ENCODE measurements around the gene ARHGAP6. TPM values are rescaled to one million over a fixed set of nuclear protein-coding genes. Genes with fewer than 3 reads are reported as not detected.

The ARHGAP6 gene
- total and polyA plus RNA-seq, 2 experiments from 2014 or later, result 0.08 to 0.54 TPM

GRCh38 chrX:11305641-11306040, 360.1 kb downstream of the ARHGAP6 start:
- no peaks in the 10 kb centered on the region for H3K27me3 ChIP-seq (replicated peaks; ENCODE audit: insufficient read depth)
- H3K4me2 ChIP-seq (ENCODE audit: unreplicated experiment), result no peak overlapping the region
- H3K9ac ChIP-seq, result no peak overlapping the region
- H2AFZ ChIP-seq, result no peak overlapping the region
- H4K20me1 ChIP-seq (ENCODE audit: insufficient read depth), result no peaks in the 10 kb centered on the region
- H3K9me3 ChIP-seq (ENCODE audit: low read depth), result no peaks in the 10 kb centered on the region
- H3K4me1 ChIP-seq (ENCODE audit: insufficient read depth), result no peaks in the 10 kb centered on the region
- no peak overlapping the region for H3K27ac ChIP-seq
- in situ Hi-C loops (cut with MboI), result no loop called here
- no peaks in the 10 kb centered on the region for H3K79me2 ChIP-seq (ENCODE audit: insufficient read depth)
- DNase-seq, result no peak
- H3F3A ChIP-seq (ENCODE audit: insufficient read depth), result no peaks in the 10 kb centered on the region
- WGBS, 2 experiments (ENCODE audit: low coverage in 1 of 2, low lambda C conversion rate in 2 of 2, missing lambda C conversion rate in 2 of 2), result 87 to 100% methylated on average over 1 of the region's 1 CpG
- no peaks in the 10 kb centered on the region for H3K36me3 ChIP-seq (ENCODE audit: low read depth)
- H3K4me3 ChIP-seq, result no peak overlapping the region
- H3K9me2 ChIP-seq (ENCODE audit: insufficient read depth), result no peaks in the 10 kb centered on the region
- no peak for TF ChIP-seq EZH2 (IDR thresholded peaks at IDR 0.05; ENCODE audit: insufficient read depth, poor library complexity, severe bottlenecking)

- Histone ChIP-seq H2AFZ (no peak overlapping the region), H3K9me2 (ENCODE audit: insufficient read depth) (no peaks in the 10 kb centered on the region), H3F3A (ENCODE audit: insufficient read depth) (no peaks in the 10 kb centered on the region), H3K4me1 (ENCODE audit: insufficient read depth) (no peaks in the 10 kb centered on the region), H3K27ac (no peak overlapping the region), H3K36me3 (ENCODE audit: low read depth) (no peaks in the 10 kb centered on the region), H3K9me3 (ENCODE audit: low read depth) (no peaks in the 10 kb centered on the region), H3K4me3 (no peak overlapping the region), H3K27me3 (replicated peaks; ENCODE audit: insufficient read depth) (no peaks in the 10 kb centered on the region), H3K9ac (no peak overlapping the region), H3K79me2 (ENCODE audit: insufficient read depth) (no peaks in the 10 kb centered on the region), H3K4me2 (ENCODE audit: unreplicated experiment) (no peak overlapping the region), H4K20me1 (ENCODE audit: insufficient read depth) (no peaks in the 10 kb centered on the region)
- 98 to 100% methylated on average over 5 to 6 of the region's 6 CpGs for WGBS, 2 experiments (ENCODE audit: low coverage in 1 of 2, low lambda C conversion rate in 2 of 2, missing lambda C conversion rate in 2 of 2)
- no peak for DNase-seq
- in situ Hi-C loops (cut with MboI), result no loop called here
- TF ChIP-seq EZH2 (IDR thresholded peaks at IDR 0.05; ENCODE audit: insufficient read depth, poor library complexity, severe bottlenecking), result no peak
- no peak for TF ChIP-seq EZH2phosphoT487 (IDR thresholded peaks at IDR 0.05; ENCODE audit: insufficient read depth, low read depth)
Observed at GRCh38 chrX:11304829-11305228, 360.9 kb downstream of the ARHGAP6 start.

- TF ChIP-seq EZH2 (IDR thresholded peaks at IDR 0.05; ENCODE audit: insufficient read depth, poor library complexity, severe bottlenecking) (no peak), EZH2phosphoT487 (IDR thresholded peaks at IDR 0.05; ENCODE audit: insufficient read depth, low read depth) (no peak)
- Histone ChIP-seq H2AFZ (no peak overlapping the region), H3K4me2 (ENCODE audit: unreplicated experiment) (no peak overlapping the region), H3K9ac (no peak overlapping the region), H3K9me2 (ENCODE audit: insufficient read depth) (no peaks in the 10 kb centered on the region), H4K20me1 (ENCODE audit: insufficient read depth) (no peaks in the 10 kb centered on the region), H3K4me1 (ENCODE audit: insufficient read depth) (no peaks in the 10 kb centered on the region), H3K27me3 (replicated peaks; ENCODE audit: insufficient read depth) (no peaks in the 10 kb centered on the region), H3K9me3 (ENCODE audit: low read depth) (no peaks in the 10 kb centered on the region), H3K79me2 (ENCODE audit: insufficient read depth) (no peaks in the 10 kb centered on the region), H3K36me3 (ENCODE audit: low read depth) (no peaks in the 10 kb centered on the region), H3K4me3 (no peak overlapping the region), H3K27ac (no peak overlapping the region), H3F3A (ENCODE audit: insufficient read depth) (no peaks in the 10 kb centered on the region)
- WGBS, 2 experiments (ENCODE audit: low coverage in 1 of 2, low lambda C conversion rate in 2 of 2, missing lambda C conversion rate in 2 of 2), result 91 to 100% methylated on average over 1 to 9 of the region's 9 CpGs
- no peak for DNase-seq
- in situ Hi-C loops (cut with MboI), result no loop called here
Observed at GRCh38 chrX:11298600-11298999, 367.1 kb downstream of the ARHGAP6 start.

GRCh38 chrX:11296051-11296450, 369.7 kb downstream of the ARHGAP6 start:
- Histone ChIP-seq H3K4me1 (ENCODE audit: insufficient read depth) (no peaks in the 10 kb centered on the region), H3K36me3 (ENCODE audit: low read depth) (no peaks in the 10 kb centered on the region), H2AFZ (no peak overlapping the region), H3F3A (ENCODE audit: insufficient read depth) (no peaks in the 10 kb centered on the region), H3K4me2 (ENCODE audit: unreplicated experiment) (no peak overlapping the region), H3K4me3 (no peak overlapping the region), H3K27ac (no peak overlapping the region), H3K9me3 (ENCODE audit: low read depth) (no peaks in the 10 kb centered on the region), H3K27me3 (replicated peaks; ENCODE audit: insufficient read depth) (no peaks in the 10 kb centered on the region), H3K9ac (no peak overlapping the region), H4K20me1 (ENCODE audit: insufficient read depth) (no peaks in the 10 kb centered on the region), H3K9me2 (ENCODE audit: insufficient read depth) (no peaks in the 10 kb centered on the region), H3K79me2 (ENCODE audit: insufficient read depth) (no peaks in the 10 kb centered on the region)
- no peak for TF ChIP-seq EZH2 (IDR thresholded peaks at IDR 0.05; ENCODE audit: insufficient read depth, poor library complexity, severe bottlenecking)
- no peak for TF ChIP-seq EZH2phosphoT487 (IDR thresholded peaks at IDR 0.05; ENCODE audit: insufficient read depth, low read depth)
- in situ Hi-C loops (cut with MboI), result no loop called here
- DNase-seq, result no peak
- WGBS, 2 experiments (ENCODE audit: low coverage in 1 of 2, low lambda C conversion rate in 2 of 2, missing lambda C conversion rate in 2 of 2), result 30 to 36% methylated on average over 5 of the region's 5 CpGs

GRCh38 chrX:11293113-11293512, 372.6 kb downstream of the ARHGAP6 start, which contains the start of gene AMELX:
TSS of gene AMELX (plus strand) at chrX:11293413. CDS start at chrX:11294789, 1,376 bp downstream.
- 91 to 94% methylated on average over 2 of the region's 2 CpGs for WGBS, 2 experiments (ENCODE audit: low coverage in 1 of 2, low lambda C conversion rate in 2 of 2, missing lambda C conversion rate in 2 of 2)
- H2AFZ ChIP-seq, result no peak within 1 kb of the TSS
- no peaks in the 10 kb centered on the region for H3F3A ChIP-seq (ENCODE audit: insufficient read depth)
- H3K36me3 ChIP-seq (ENCODE audit: low read depth), result no peaks in the 10 kb centered on the region
- no peaks in the 10 kb centered on the region for H3K79me2 ChIP-seq (ENCODE audit: insufficient read depth)
- no peak within 1 kb of the TSS for H3K4me3 ChIP-seq
- no peaks in the 10 kb centered on the region for H4K20me1 ChIP-seq (ENCODE audit: insufficient read depth)
- H3K27me3 ChIP-seq (replicated peaks; ENCODE audit: insufficient read depth), result no peaks in the 10 kb centered on the region
- TF ChIP-seq EZH2 (IDR thresholded peaks at IDR 0.05; ENCODE audit: insufficient read depth, poor library complexity, severe bottlenecking) (no peak), EZH2phosphoT487 (IDR thresholded peaks at IDR 0.05; ENCODE audit: insufficient read depth, low read depth) (no peak)
- H3K9ac ChIP-seq, result no peak within 1 kb of the TSS
- no peak for DNase-seq
- in situ Hi-C loops (cut with MboI), result no loop called here
- no peaks in the 10 kb centered on the region for H3K9me3 ChIP-seq (ENCODE audit: low read depth)
- no peaks in the 10 kb centered on the region for H3K9me2 ChIP-seq (ENCODE audit: insufficient read depth)
- no peak within 1 kb of the TSS for H3K4me2 ChIP-seq (ENCODE audit: unreplicated experiment)
- no peaks in the 10 kb centered on the region for H3K4me1 ChIP-seq (ENCODE audit: insufficient read depth)
- no peak within 1 kb of the TSS for H3K27ac ChIP-seq

Data from GM23248 (cell line).